CD4-positive, alpha-beta memory T cell (primary cell): Measurements from ENCODE around the gene PKP3. TPM values are rescaled to one million over a fixed set of nuclear protein-coding genes. Genes with fewer than 3 reads are reported as not detected.

ENCODE experiments used
- polyA plus RNA-seq, 2 donors: library from polyadenylated mRNA; unstranded; fragments of 300-500 nt; fragmentation: Illumina TruSeq; gene quantifications; one replicate each; pipeline ENCODE4 v1.2.3, GENCODE V29; 2021
- total RNA-seq, 2 experiments: library from RNA; stranded (reverse); gene quantifications; one replicate each; pipeline ENCODE4 v1.2.3, GENCODE V29; 2021

Gene PKP3
- total and polyA plus RNA-seq, 4 experiments from 2014 or later, result 0.14 TPM; not detected in 3

Other genes starting within 250 kb of the PKP3 start
- not detected for gene SCGB1C1, start 201.1 kb upstream of the PKP3 start, total RNA-seq
- gene SCGB1C1, start 201.1 kb upstream of the PKP3 start, polyA plus RNA-seq, result not detected
- 100 to 1,000 TPM; 122 to 129 TPM for gene BET1L, start 186.8 kb upstream of the PKP3 start, total RNA-seq
- 10 to 100 TPM; 61.9 to 64.5 TPM for gene BET1L, start 186.8 kb upstream of the PKP3 start, polyA plus RNA-seq
- gene RIC8A, start 186.5 kb upstream of the PKP3 start, total RNA-seq, result 100 to 1,000 TPM in 1 of 2 experiments, 10 to 100 TPM in 1; 96.7 to 111 TPM
- 100 to 1,000 TPM in 1 of 2 donors, 10 to 100 TPM in 1; 91.2 to 106 TPM for gene RIC8A, start 186.5 kb upstream of the PKP3 start, polyA plus RNA-seq
- 10 to 100 TPM; 26.5 to 30.7 TPM for gene SIRT3, start 157.9 kb upstream of the PKP3 start, total RNA-seq
- 10 to 100 TPM; 11.2 to 11.6 TPM for gene SIRT3, start 157.9 kb upstream of the PKP3 start, polyA plus RNA-seq
- 100 to 1,000 TPM in 1 of 2 experiments, 10 to 100 TPM in 1; 99.9 to 107 TPM for gene PSMD13, start 157.2 kb upstream of the PKP3 start, total RNA-seq
- 100 to 1,000 TPM; 179 to 247 TPM for gene PSMD13, start 157.2 kb upstream of the PKP3 start, polyA plus RNA-seq
- gene NLRP6, start 115.8 kb upstream of the PKP3 start, total RNA-seq, result 10 to 100 TPM; 25.9 to 26.3 TPM
- 10 to 100 TPM in 1 of 2 donors, 1 to 10 TPM in 1; 1.4 to 10.8 TPM for gene NLRP6, start 115.8 kb upstream of the PKP3 start, polyA plus RNA-seq
- 100 to 1,000 TPM; 304 TPM for gene PGGHG, start 105.1 kb upstream of the PKP3 start, total RNA-seq
- gene PGGHG, start 105.1 kb upstream of the PKP3 start, polyA plus RNA-seq, result 1 to 10 TPM; 3.0 to 5.6 TPM
- gene IFITM5, start 94.7 kb upstream of the PKP3 start, total RNA-seq, result not detected
- gene IFITM5, start 94.7 kb upstream of the PKP3 start, polyA plus RNA-seq, result not detected
- gene IFITM2, start 86.4 kb upstream of the PKP3 start, total RNA-seq, result 100 to 1,000 TPM; 202 to 203 TPM
- 1,000 to 10,000 TPM; 2,491 to 3,716 TPM for gene IFITM2, start 86.4 kb upstream of the PKP3 start, polyA plus RNA-seq
- 100 to 1,000 TPM; 119 to 121 TPM for gene IFITM1, start 80.2 kb upstream of the PKP3 start, total RNA-seq
- gene IFITM1, start 80.2 kb upstream of the PKP3 start, polyA plus RNA-seq, result 1,000 to 10,000 TPM; 2,073 to 2,173 TPM
- gene IFITM3, start 73.3 kb upstream of the PKP3 start, total RNA-seq, result 1 to 10 TPM; 6.2 to 7.2 TPM
- gene IFITM3, start 73.3 kb upstream of the PKP3 start, polyA plus RNA-seq, result 100 to 1,000 TPM in 1 of 2 donors, 1 to 10 TPM in 1; 9.1 to 108 TPM
- 1 to 10 TPM; 2.2 to 2.4 TPM for gene B4GALNT4, start 24.7 kb upstream of the PKP3 start, total RNA-seq
- gene B4GALNT4, start 24.7 kb upstream of the PKP3 start, polyA plus RNA-seq, result not detected
- 100 to 1,000 TPM; 437 to 440 TPM for gene SIGIRR, start 20.8 kb downstream of the PKP3 start, total RNA-seq
- gene SIGIRR, start 20.8 kb downstream of the PKP3 start, polyA plus RNA-seq, result 100 to 1,000 TPM; 235 to 242 TPM
- gene ANO9, start 47.8 kb downstream of the PKP3 start, total RNA-seq, result 100 to 1,000 TPM; 120 to 123 TPM
- gene ANO9, start 47.8 kb downstream of the PKP3 start, polyA plus RNA-seq, result 10 to 100 TPM in 1 of 2 donors, 1 to 10 TPM in 1; 9.4 to 15.5 TPM
- gene PTDSS2, start 56.1 kb downstream of the PKP3 start, total RNA-seq, result 10 to 100 TPM; 23.3 to 26.1 TPM
- 1 to 10 TPM; 5.5 to 6.3 TPM for gene PTDSS2, start 56.1 kb downstream of the PKP3 start, polyA plus RNA-seq
- 100 to 1,000 TPM in 1 of 2 experiments, 10 to 100 TPM in 1; 98.4 to 105 TPM for gene RNH1, start 113.0 kb downstream of the PKP3 start, total RNA-seq
- 100 to 1,000 TPM; 164 to 187 TPM for gene RNH1, start 113.0 kb downstream of the PKP3 start, polyA plus RNA-seq
- gene HRAS, start 141.4 kb downstream of the PKP3 start, total RNA-seq, result 10 to 100 TPM; 36.7 to 42.5 TPM
- gene HRAS, start 141.4 kb downstream of the PKP3 start, polyA plus RNA-seq, result 10 to 100 TPM; 12.9 to 28.5 TPM
- gene LRRC56, start 143.3 kb downstream of the PKP3 start, total RNA-seq, result 1 to 10 TPM; 4.4 to 4.6 TPM
- 1 to 10 TPM in 1 of 2 donors, under 1 TPM in 1; 0.24 to 1.5 TPM for gene LRRC56, start 143.3 kb downstream of the PKP3 start, polyA plus RNA-seq
- gene LMNTD2, start 166.5 kb downstream of the PKP3 start, total RNA-seq, result 1 to 10 TPM; 7.0 to 8.1 TPM
- gene LMNTD2, start 166.5 kb downstream of the PKP3 start, polyA plus RNA-seq, result 1 to 10 TPM in 1 of 2 donors, under 1 TPM in 1; 0.94 to 1.3 TPM
- gene RASSF7, start 166.8 kb downstream of the PKP3 start, total RNA-seq, result 10 to 100 TPM; 52.7 to 55.2 TPM
- 10 to 100 TPM; 38.4 to 43.7 TPM for gene RASSF7, start 166.8 kb downstream of the PKP3 start, polyA plus RNA-seq
- gene PHRF1, start 182.3 kb downstream of the PKP3 start, total RNA-seq, result 10 to 100 TPM; 49.2 to 54.5 TPM
- gene PHRF1, start 182.3 kb downstream of the PKP3 start, polyA plus RNA-seq, result 10 to 100 TPM in 1 of 2 donors, under 1 TPM in 1; 0.93 to 17.0 TPM
- gene IRF7, start 221.7 kb downstream of the PKP3 start, total RNA-seq, result 10 to 100 TPM; 67.6 to 76.6 TPM
- gene IRF7, start 221.7 kb downstream of the PKP3 start, polyA plus RNA-seq, result 10 to 100 TPM; 20.8 to 37.4 TPM
- gene CDHR5, start 230.7 kb downstream of the PKP3 start, total RNA-seq, result not detected
- not detected for gene CDHR5, start 230.7 kb downstream of the PKP3 start, polyA plus RNA-seq
- not detected for gene SCT, start 233.0 kb downstream of the PKP3 start, total RNA-seq
- gene SCT, start 233.0 kb downstream of the PKP3 start, polyA plus RNA-seq, result not detected
- gene DRD4, start 243.1 kb downstream of the PKP3 start, total RNA-seq, result 1 to 10 TPM in 1 of 2 experiments, under 1 TPM in 1; 0.64 to 1.0 TPM
- not detected for gene DRD4, start 243.1 kb downstream of the PKP3 start, polyA plus RNA-seq